Measurements from ENCODE around the gene MAPRE2. TPM values are rescaled to one million over a fixed set of nuclear protein-coding genes. Genes with fewer than 3 reads are reported as not detected.

MAPRE2 gene
- total RNA-seq, 1 experiment from 2014 or later: 31.4 TPM

- no peak overlapping the region for H3K4me3 Mint-ChIP-seq (ENCODE audit: low read depth, unreplicated experiment)
- no peaks in the 10 kb centered on the region for H3K4me1 Mint-ChIP-seq (ENCODE audit: low read depth, unreplicated experiment)
- intact Hi-C loops (cut with micrococcal nuclease; ENCODE audit: unreplicated experiment): no loop called here
- no peak for TF ChIP-seq CTCF (IDR thresholded peaks at IDR 0.05; ENCODE audit: unreplicated experiment)
- H3K27me3 Mint-ChIP-seq (ENCODE audit: unreplicated experiment): no peaks in the 10 kb centered on the region
- H3K27ac Mint-ChIP-seq (ENCODE audit: unreplicated experiment): no peak overlapping the region
- CTCF ChIA-PET: no interaction called here
- BruUV-seq (replicated peaks): no TSS peak
- no peaks in the 10 kb centered on the region for H3K36me3 Mint-ChIP-seq (ENCODE audit: insufficient read depth, unreplicated experiment)
- no peak for DNase-seq
- H3K9me3 Mint-ChIP-seq (ENCODE audit: low read depth, unreplicated experiment): peaks cover 4% of the 10 kb centered on the region
Measured at GRCh38 chr18:35153609-35154272, 112.5 kb downstream of the MAPRE2 start.

- no peak for TF ChIP-seq CTCF (IDR thresholded peaks at IDR 0.05; ENCODE audit: unreplicated experiment)
- Mint-ChIP-seq H3K27me3 (ENCODE audit: unreplicated experiment) (no peaks in the 10 kb centered on the region), H3K4me3 (ENCODE audit: low read depth, unreplicated experiment) (no peak overlapping the region), H3K27ac (ENCODE audit: unreplicated experiment) (no peak overlapping the region), H3K9me3 (ENCODE audit: low read depth, unreplicated experiment) (no peaks in the 10 kb centered on the region), H3K4me1 (ENCODE audit: low read depth, unreplicated experiment) (no peaks in the 10 kb centered on the region), H3K36me3 (ENCODE audit: insufficient read depth, unreplicated experiment) (no peaks in the 10 kb centered on the region)
- BruUV-seq (replicated peaks): no TSS peak
- CTCF ChIA-PET: interaction anchor here (0.5 to 0.6 kb wide), 2 partner anchors 9 to 425 kb away, joined by 3 read pairs; no protein-coding TSS in a partner anchor
- no peak for DNase-seq
- intact Hi-C loops (cut with micrococcal nuclease; ENCODE audit: unreplicated experiment): no loop called here
Measured at GRCh38 chr18:35155398-35156117, 114.3 kb downstream of the MAPRE2 start.

- TF ChIP-seq CTCF (IDR thresholded peaks at IDR 0.05; ENCODE audit: unreplicated experiment): no peak
- CTCF ChIA-PET: no interaction called here
- Mint-ChIP-seq H3K36me3 (ENCODE audit: insufficient read depth, unreplicated experiment) (no peaks in the 10 kb centered on the region), H3K4me1 (ENCODE audit: low read depth, unreplicated experiment) (no peaks in the 10 kb centered on the region), H3K27me3 (ENCODE audit: unreplicated experiment) (no peaks in the 10 kb centered on the region), H3K9me3 (ENCODE audit: low read depth, unreplicated experiment) (no peaks in the 10 kb centered on the region), H3K4me3 (ENCODE audit: low read depth, unreplicated experiment) (no peak overlapping the region), H3K27ac (ENCODE audit: unreplicated experiment) (no peak overlapping the region)
- no peak for DNase-seq
- intact Hi-C loops (cut with micrococcal nuclease; ENCODE audit: unreplicated experiment): no loop called here
- BruUV-seq (replicated peaks): no TSS peak
Measured at GRCh38 chr18:35157181-35157580, 116.0 kb downstream of the MAPRE2 start.

GRCh38 chr18:35158728-35159450 is 117.7 kb downstream of the MAPRE2 start:
- no peak for DNase-seq
- no peak overlapping the region for H3K27ac Mint-ChIP-seq (ENCODE audit: unreplicated experiment)
- H3K4me3 Mint-ChIP-seq (ENCODE audit: low read depth, unreplicated experiment): no peak overlapping the region
- H3K9me3 Mint-ChIP-seq (ENCODE audit: low read depth, unreplicated experiment): no peaks in the 10 kb centered on the region
- intact Hi-C loops (cut with micrococcal nuclease; ENCODE audit: unreplicated experiment): no loop called here
- no peaks in the 10 kb centered on the region for H3K36me3 Mint-ChIP-seq (ENCODE audit: insufficient read depth, unreplicated experiment)
- CTCF ChIA-PET: no interaction called here
- no peaks in the 10 kb centered on the region for H3K27me3 Mint-ChIP-seq (ENCODE audit: unreplicated experiment)
- no TSS peak for BruUV-seq (replicated peaks)
- no peaks in the 10 kb centered on the region for H3K4me1 Mint-ChIP-seq (ENCODE audit: low read depth, unreplicated experiment)
- TF ChIP-seq CTCF (IDR thresholded peaks at IDR 0.05; ENCODE audit: unreplicated experiment): no peak

Measured in Calu3 (cell line).